Measurements from ENCODE around the gene NUDT16L1.

NUDT16L1 gene

GRCh38 chr16:4726616-4727015 lies 33.3 kb downstream of the NUDT16L1 start:
- Mint-ChIP-seq H3K4me3 (no peak overlapping the region), H3K9me3 (no peaks in the 10 kb centered on the region), H3K27ac (no peak overlapping the region), H3K4me1 (peaks cover 8% of the 10 kb centered on the region), H3K27me3 (ENCODE audit: low read depth) (no peaks in the 10 kb centered on the region), H3K36me3 (ENCODE audit: low read depth) (peaks cover 40% of the 10 kb centered on the region)
- TF ChIP-seq, protein P1, sequence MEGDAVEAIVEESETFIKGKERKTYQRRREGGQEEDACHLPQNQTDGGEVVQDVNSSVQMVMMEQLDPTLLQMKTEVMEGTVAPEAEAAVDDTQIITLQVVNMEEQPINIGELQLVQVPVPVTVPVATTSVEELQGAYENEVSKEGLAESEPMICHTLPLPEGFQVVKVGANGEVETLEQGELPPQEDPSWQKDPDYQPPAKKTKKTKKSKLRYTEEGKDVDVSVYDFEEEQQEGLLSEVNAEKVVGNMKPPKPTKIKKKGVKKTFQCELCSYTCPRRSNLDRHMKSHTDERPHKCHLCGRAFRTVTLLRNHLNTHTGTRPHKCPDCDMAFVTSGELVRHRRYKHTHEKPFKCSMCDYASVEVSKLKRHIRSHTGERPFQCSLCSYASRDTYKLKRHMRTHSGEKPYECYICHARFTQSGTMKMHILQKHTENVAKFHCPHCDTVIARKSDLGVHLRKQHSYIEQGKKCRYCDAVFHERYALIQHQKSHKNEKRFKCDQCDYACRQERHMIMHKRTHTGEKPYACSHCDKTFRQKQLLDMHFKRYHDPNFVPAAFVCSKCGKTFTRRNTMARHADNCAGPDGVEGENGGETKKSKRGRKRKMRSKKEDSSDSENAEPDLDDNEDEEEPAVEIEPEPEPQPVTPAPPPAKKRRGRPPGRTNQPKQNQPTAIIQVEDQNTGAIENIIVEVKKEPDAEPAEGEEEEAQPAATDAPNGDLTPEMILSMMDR (IDR thresholded peaks at IDR 0.05; ENCODE audit: unreplicated experiment in 3 of 3): no peak

GRCh38 chr16:4728676-4729075 lies 35.3 kb downstream of the NUDT16L1 start:
- TF ChIP-seq, protein P1 (IDR thresholded peaks at IDR 0.05; ENCODE audit: unreplicated experiment in 3 of 3): no peak
- H3K9me3 Mint-ChIP-seq: no peaks in the 10 kb centered on the region
- H3K4me3 Mint-ChIP-seq: no peak overlapping the region
- H3K4me1 Mint-ChIP-seq: peaks cover 18% of the 10 kb centered on the region
- H3K27me3 Mint-ChIP-seq (ENCODE audit: low read depth): no peaks in the 10 kb centered on the region
- H3K27ac Mint-ChIP-seq: no peak overlapping the region
- peaks cover 33% of the 10 kb centered on the region for H3K36me3 Mint-ChIP-seq (ENCODE audit: low read depth)

DNA sequence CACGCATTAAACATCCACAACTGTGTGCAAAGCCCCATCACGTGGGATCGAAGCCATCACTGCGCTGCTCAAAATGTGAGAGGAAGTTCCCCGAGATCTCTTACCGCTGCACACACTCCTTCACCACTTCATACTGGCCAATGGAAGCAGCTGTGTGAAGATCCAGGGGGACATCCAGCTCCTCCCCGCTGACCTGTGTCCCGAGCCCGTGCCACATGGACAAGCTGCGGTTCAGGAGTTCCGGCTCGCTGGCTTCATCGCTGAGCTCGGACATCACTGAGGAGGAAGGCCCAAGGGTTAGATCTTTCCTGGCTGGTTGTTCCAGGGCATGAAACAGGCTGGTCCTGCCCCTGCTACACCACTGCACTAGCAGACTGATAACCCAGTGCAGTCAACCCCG lies 36.5 kb downstream of the NUDT16L1 start:
- Mint-ChIP-seq H3K9me3 (no peaks in the 10 kb centered on the region), H3K4me3 (peak overlapping the region in 1 of 3 experiments; percentile 28), H3K4me1 (peaks cover 14% of the 10 kb centered on the region), H3K36me3 (ENCODE audit: low read depth) (peaks cover 31% of the 10 kb centered on the region), H3K27ac (no peak overlapping the region), H3K27me3 (ENCODE audit: low read depth) (no peaks in the 10 kb centered on the region)
- TF ChIP-seq, protein P1 (IDR thresholded peaks at IDR 0.05; ENCODE audit: unreplicated experiment in 3 of 3): no peak

DNA sequence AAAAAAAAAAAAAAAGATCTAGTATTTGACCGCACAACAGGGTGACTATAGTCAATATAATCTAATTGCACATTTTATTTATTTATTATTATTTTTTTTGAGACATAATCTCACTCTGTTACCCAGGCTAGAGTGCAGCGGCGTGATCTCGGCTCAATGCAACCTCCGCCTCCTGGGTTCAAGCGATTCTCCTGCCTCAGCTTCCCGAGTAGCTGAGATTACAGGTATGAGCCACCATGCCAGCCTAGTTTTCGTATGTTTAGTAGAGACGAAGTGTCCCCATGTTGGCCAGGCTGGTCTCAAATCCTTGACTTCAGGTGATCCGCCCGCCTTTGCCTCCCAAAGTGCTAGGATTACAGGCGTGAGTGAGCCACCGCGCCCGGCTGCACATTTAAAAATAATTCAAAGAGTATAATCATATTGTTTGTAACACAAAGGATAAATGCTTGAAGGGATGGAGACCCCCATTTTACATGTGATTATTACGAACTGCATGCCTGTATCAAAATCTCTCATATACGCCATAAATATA lies 39.9 kb downstream of the NUDT16L1 start:
- Mint-ChIP-seq H3K27me3 (ENCODE audit: low read depth) (no peaks in the 10 kb centered on the region), H3K27ac (peak overlapping the region in 2 of 3 experiments; percentile 85 to 98), H3K4me1 (peaks cover 15% of the 10 kb centered on the region), H3K9me3 (no peaks in the 10 kb centered on the region), H3K36me3 (ENCODE audit: low read depth) (peaks cover 18% of the 10 kb centered on the region), H3K4me3 (peak overlapping the region; percentile 97 to 98 (median 97))
- TF ChIP-seq, protein P1 (IDR thresholded peaks at IDR 0.05; ENCODE audit: unreplicated experiment in 3 of 3): no peak

DNA sequence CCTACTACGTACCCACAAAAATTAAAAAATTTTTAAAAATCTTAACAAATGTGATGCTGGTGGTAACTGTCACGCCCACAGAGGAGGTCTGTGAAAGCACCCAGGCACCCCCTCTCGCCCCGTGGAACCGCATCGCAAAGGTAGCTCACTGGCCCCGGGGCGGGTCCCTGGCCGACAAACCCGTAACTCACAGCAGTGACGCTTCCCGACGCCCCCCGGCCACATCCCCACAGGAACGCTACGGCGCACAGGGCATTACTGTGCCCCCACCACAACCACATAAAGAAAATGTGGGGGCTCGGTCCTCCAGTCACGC lies 40.3 kb downstream of the NUDT16L1 start:
- Mint-ChIP-seq H3K27ac (peak overlapping the region in 2 of 3 experiments; percentile 85 to 98), H3K9me3 (no peaks in the 10 kb centered on the region), H3K4me1 (peaks cover 15% of the 10 kb centered on the region), H3K36me3 (ENCODE audit: low read depth) (peaks cover 15% of the 10 kb centered on the region), H3K27me3 (ENCODE audit: low read depth) (no peaks in the 10 kb centered on the region), H3K4me3 (peak overlapping the region; percentile 97 to 98 (median 97))
- TF ChIP-seq, protein P1 (IDR thresholded peaks at IDR 0.05; ENCODE audit: unreplicated experiment in 3 of 3): no peak

DNA sequence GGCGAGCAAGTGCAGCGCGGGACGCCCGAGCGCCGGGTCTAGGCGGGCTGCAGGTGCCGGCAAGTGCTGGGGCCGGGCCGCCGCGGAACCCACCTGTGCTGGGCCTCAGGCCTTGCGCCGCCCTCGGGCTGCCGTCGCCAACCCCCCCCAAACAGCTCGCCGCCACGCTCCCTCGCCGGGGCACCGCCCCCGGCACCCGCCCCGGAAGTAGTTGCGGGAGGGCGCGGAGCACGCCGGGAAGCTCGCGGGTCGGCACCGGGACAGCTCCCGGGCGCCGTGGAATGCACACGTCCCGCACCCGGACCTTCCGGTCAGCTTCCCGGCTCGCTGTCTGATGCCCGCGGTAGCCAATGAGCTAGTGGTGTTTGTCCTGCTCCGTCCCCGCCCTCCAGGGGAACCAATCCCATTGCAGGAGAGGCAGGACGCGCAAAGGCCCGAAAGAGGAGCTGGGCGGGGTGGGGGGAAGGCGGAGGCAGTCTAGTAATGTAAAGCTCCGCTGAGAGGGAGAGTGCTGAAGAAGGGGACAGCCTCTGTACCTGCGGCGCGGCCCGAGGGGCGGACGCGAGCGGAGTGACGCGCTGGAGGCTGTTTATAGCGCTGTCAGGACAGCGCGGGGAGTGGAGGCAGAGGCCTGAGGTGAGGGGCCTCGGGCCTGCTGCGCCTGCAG lies 40.8 kb downstream of the NUDT16L1 start, which contains the start of the genes ANKS3 and DNAAF8:
Gene ANKS3 (minus strand): TSS at position 209 of the 667 bp plus-strand sequence. CDS start 4,122 bp downstream, outside the sequence.
Gene DNAAF8 (plus strand): TSS at position 475 of the 667 bp plus-strand sequence. CDS start 1,978 bp downstream, outside the sequence.
- Mint-ChIP-seq H3K27ac (peak within 1 kb of the TSS; percentile 85 to 99 (median 98)), H3K36me3 (ENCODE audit: low read depth) (peaks cover 11% of the 10 kb centered on the region), H3K9me3 (no peaks in the 10 kb centered on the region), H3K4me3 (peak within 1 kb of the TSS; percentile 97 to 98 (median 97)), H3K27me3 (ENCODE audit: low read depth) (no peaks in the 10 kb centered on the region), H3K4me1 (peaks cover 15% of the 10 kb centered on the region)
- TF ChIP-seq, protein P1 (IDR thresholded peaks at IDR 0.05; ENCODE audit: unreplicated experiment in 3 of 3): no peak
